Measurements from ENCODE around the gene CD33. TPM values are rescaled to one million over a fixed set of nuclear protein-coding genes. Genes with fewer than 3 reads are reported as not detected.

CD33 gene
- total RNA-seq, 1 experiment from 2014 or later: 0.13 TPM

DNA sequence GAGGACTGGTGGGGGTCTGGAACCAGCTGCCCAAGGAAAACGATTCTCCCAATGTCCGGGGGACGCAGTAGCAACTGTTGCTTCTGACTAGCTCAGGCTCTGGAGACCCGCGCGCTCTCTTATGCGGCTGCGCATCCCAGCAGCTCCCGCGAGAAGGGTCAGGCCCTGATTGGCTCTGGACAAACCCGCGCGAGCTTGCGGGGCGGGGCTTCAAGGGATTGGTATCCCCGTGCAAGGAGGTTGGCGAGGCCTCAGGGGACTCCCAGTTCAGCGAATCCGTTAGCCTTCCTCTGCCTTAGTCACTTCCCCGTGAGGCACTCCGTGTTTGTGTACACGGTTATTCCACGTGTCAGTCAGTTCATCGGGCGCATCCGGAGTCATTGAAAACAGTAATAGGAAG, 46.2 kb downstream of the CD33 start:
- no peak for TF ChIP-seq REST (IDR thresholded peaks at IDR 0.05; ENCODE audit: insufficient read depth in 1 of 2, low read depth in 2 of 2, low read length in 1 of 2)
- no peak for TF ChIP-seq POLR2AphosphoS5 (IDR thresholded peaks at IDR 0.05; ENCODE audit: low read depth, low read length)
- no peak for TF ChIP-seq TCF7L2 (IDR thresholded peaks at IDR 0.05; ENCODE audit: low read depth, low read length)
- TF ChIP-seq SIN3A (IDR thresholded peaks at IDR 0.05; ENCODE audit: borderline replicate concordance, insufficient read depth, low read depth, low read length): no peak
- TF ChIP-seq CTCF (IDR thresholded peaks at IDR 0.05): no peak
- Histone ChIP-seq H3K4me1 (ENCODE audit: control insufficient read depth, insufficient read depth, low read length) (no peaks in the 10 kb centered on the region), H3K27ac (ENCODE audit: low read length) (no peak overlapping the region), H3K27me3 (ENCODE audit: control insufficient read depth, insufficient read depth, low read length) (no peaks in the 10 kb centered on the region), H3K4me3 (ENCODE audit: low read depth in 2 of 2, low read length in 2 of 2) (no peak overlapping the region), H3K9me3 (ENCODE audit: control insufficient read depth, insufficient read depth, low read depth, low read length) (no peaks in the 10 kb centered on the region), H3K36me3 (ENCODE audit: control insufficient read depth, insufficient read depth, low read length) (no peaks in the 10 kb centered on the region)
- no TSS peak for BruUV-seq (replicated peaks)
- DNase-seq (ENCODE audit: low read depth, low spot score) (no peak), ATAC-seq (no peak)
- in situ Hi-C loops (cut with HindIII; ENCODE audit: low pct_unique_long_range_greater_than_20kb, low sequenced_read_pairs) (no loop called here), intact Hi-C loops (cut with micrococcal nuclease; ENCODE audit: unreplicated experiment) (no loop called here)
- POLR2A ChIA-PET: no interaction called here
- CTCF ChIA-PET: no interaction called here

- Histone ChIP-seq H3K4me3 (ENCODE audit: low read depth in 2 of 2, low read length in 2 of 2) (no peak overlapping the region), H3K27me3 (ENCODE audit: control insufficient read depth, insufficient read depth, low read length) (no peaks in the 10 kb centered on the region), H3K9me3 (ENCODE audit: control insufficient read depth, insufficient read depth, low read depth, low read length) (no peaks in the 10 kb centered on the region), H3K4me1 (ENCODE audit: control insufficient read depth, insufficient read depth, low read length) (no peaks in the 10 kb centered on the region), H3K27ac (ENCODE audit: low read length) (no peak overlapping the region), H3K36me3 (ENCODE audit: control insufficient read depth, insufficient read depth, low read length) (no peaks in the 10 kb centered on the region)
- CTCF ChIA-PET: no interaction called here
- in situ Hi-C loops (cut with HindIII; ENCODE audit: low pct_unique_long_range_greater_than_20kb, low sequenced_read_pairs): no loop called here
- DNase-seq (ENCODE audit: low read depth, low spot score) (no peak), ATAC-seq (no peak)
- TF ChIP-seq SIN3A (IDR thresholded peaks at IDR 0.05; ENCODE audit: borderline replicate concordance, insufficient read depth, low read depth, low read length): no peak
- no peak for TF ChIP-seq REST (IDR thresholded peaks at IDR 0.05; ENCODE audit: insufficient read depth in 1 of 2, low read depth in 2 of 2, low read length in 1 of 2)
- no peak for TF ChIP-seq CTCF (IDR thresholded peaks at IDR 0.05)
- no peak for TF ChIP-seq POLR2AphosphoS5 (IDR thresholded peaks at IDR 0.05; ENCODE audit: low read depth, low read length)
- TF ChIP-seq TCF7L2 (IDR thresholded peaks at IDR 0.05; ENCODE audit: low read depth, low read length): no peak
- intact Hi-C loops (cut with micrococcal nuclease; ENCODE audit: unreplicated experiment): no loop called here
- POLR2A ChIA-PET: no interaction called here
- no TSS peak for BruUV-seq (replicated peaks)
Measured at GRCh38 chr19:51272183-51272810, 47.4 kb downstream of the CD33 start.

All from Panc1 (cell line).